Retinal pigment epithelial cell (primary cell): Measurements from ENCODE around the gene SLC5A5.
A peak's percentile ranks its signal among the peaks of the same experiment; 100 is the strongest.

Source experiments
- DNase-seq: peaks from one replicate; pipeline ENCODE4 v3.0.0-alpha.2; 2010; ENCODE audit warnings: low read depth
- H3K4me3 ChIP-seq: 2 replicates; pipeline ENCODE4 v1.5.1; 2011; ENCODE audit warnings: mild to moderate bottlenecking, low read length, control low read depth, moderate library complexity
- CTCF ChIP-seq: conservative IDR thresholded peaks from 2 replicates; pipeline ENCODE4 v1.5.1; 2011; ENCODE audit warnings: low read depth, low read length, control low read depth, inconsistent platforms

Gene SLC5A5

DNA sequence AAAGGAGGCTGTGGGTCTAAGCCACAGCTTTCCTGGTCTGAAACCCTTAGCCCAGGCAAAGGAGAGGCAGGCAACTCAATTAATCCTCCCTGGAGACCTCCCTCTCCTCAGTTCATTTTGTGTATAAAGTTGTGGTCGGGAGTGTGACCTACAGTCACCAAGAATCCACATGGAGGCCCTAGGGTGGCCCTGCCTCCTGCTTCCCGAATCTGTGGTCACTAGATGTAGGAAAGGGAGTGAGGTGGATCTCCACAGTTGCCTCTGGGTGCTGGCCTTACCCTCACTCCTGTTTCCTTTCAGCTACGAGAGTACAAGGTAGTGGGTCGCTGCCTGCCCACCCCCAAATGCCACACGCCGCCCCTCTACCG is 10.8 kb upstream of the SLC5A5 start:
- no peak for DNase-seq
- no peak for TF ChIP-seq CTCF
- peak overlapping the region; percentile 98 for H3K4me3 ChIP-seq

DNA sequence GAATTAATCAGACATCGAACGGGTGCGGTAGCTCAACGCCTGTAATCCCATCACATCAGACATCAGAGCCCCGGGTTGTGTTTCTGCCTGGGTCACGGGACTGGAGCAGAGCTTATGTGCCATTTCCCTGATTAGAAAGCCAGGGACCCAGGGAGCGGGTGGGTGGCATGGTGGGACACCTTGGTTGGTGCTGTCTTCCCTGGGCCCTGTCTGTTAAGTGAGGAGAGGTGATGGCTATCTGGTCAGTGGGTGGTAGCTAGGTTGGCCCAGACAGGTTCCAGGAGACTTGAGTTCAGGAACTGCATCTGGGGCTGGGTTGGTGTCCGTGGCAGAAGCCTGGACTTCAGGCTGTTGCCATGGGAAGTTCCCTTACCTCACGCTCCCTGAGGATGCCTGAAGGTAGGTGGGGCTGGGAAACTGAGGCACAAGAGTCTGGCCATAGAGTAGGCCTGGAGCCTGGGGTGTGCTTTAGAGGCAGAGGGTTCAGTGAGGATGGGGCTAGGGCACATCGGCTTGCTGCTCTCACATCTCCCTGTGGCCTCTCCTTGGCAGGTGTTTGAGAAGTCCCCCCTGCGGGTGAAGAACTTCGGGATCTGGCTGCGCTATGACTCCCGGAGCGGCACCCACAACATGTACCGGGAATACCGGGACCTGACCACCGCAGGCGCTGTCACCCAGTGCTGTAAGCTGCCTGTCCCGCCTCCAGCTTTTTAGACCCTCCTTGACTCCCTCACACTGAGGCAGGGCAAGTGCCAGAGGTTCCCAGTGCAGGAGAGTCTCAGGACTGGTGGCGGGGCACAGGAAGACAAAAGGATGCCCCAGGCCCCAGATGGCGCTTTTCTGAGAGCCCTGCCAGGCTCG is 10.0 kb upstream of the SLC5A5 start:
- peak overlapping the region; percentile 98 for H3K4me3 ChIP-seq
- DNase-seq = no peak
- no peak for TF ChIP-seq CTCF

- H3K4me3 ChIP-seq = no peak overlapping the region
- TF ChIP-seq CTCF = no peak
- DNase-seq = no peak
Measured at GRCh38 chr19:17862711-17863519, 8.8 kb upstream of the SLC5A5 start.

DNA sequence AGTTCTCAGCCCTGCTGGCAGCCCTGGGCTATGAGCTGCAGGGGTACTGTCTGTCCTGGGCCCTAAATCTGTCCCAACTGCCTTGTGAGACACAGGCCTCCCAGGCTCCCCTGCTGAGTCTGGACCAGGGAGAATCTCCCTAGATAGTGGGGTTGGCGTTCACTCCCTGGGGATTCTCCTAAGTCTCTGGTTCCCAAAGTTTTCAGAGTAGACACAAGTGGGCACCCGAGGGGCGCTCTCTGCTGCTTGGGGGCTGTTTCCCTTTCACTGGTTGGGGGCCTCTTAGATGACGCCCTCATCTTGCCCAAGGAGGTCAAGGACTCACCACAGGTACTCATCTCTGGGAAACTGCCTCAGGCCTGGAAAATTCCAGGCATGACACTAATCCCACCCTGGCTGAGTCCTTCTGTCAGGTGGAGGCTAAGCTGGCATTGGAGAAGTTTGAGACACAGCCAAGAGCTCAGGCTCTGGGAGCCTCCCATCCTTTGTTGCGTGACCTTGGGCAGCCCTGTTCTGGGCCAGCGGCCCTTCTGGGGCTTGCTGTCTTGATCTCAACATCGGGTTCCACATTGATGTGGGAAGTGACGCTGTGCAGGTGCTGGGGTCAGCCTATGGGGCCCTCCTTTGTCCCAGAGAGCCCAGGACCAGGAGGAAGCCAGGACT is 8.1 kb upstream of the SLC5A5 start:
- DNase-seq = peak; percentile 75
- no peak for TF ChIP-seq CTCF
- H3K4me3 ChIP-seq = no peak overlapping the region

GRCh38 chr19:17865364-17866311 is 6.1 kb upstream of the SLC5A5 start:
- DNase-seq = no peak
- TF ChIP-seq CTCF = no peak

DNA sequence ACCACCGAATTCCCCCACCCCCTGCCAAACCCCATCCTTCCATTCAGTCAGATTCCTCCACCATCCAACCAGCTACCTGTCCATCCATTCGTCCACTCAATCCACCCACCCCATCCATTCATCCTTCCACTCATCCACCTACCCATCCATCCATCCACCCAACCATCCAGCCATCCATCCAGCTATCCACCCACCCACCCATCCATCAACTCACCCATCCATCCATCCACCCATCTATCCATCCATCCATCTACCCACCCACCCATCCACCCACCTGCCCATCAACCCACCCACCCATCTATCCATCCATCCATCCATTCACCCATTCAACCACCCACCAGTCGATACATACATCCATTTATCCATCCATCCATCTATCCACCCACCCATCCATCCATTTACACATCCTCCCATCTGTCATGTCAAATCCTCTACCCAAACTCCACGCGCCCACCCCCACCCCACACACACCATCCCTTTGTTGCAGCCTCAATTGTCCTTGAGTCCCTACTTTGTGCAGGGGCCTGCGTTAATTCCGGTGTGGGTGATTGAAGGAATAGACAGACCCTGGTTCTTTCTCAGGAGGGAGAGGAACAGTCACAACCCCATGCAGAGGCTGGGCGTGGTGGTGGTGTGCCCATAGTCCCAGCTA is 5.3 kb upstream of the SLC5A5 start:
- DNase-seq = no peak
- no peak overlapping the region for H3K4me3 ChIP-seq
- TF ChIP-seq CTCF = no peak

More at GRCh38 chr19:17865364-17866311, 6.1 kb upstream of the SLC5A5 start:
- H3K4me3 ChIP-seq = no peak overlapping the region
